Suprapubic skin (tissue), 3 donors: Measurements from ENCODE around the gene CFAP99.

Experiments
- CTCF ChIP-seq, 2 donors: fragments of 200-600 bp in 1 of 2; fragments of 450-650 bp in 1 of 2; sonication (generic) in 1 of 2; IDR thresholded peaks; one replicate each; pipeline ENCODE4 v1.5.1; 2016 to 2019; ENCODE audit warnings: antibody characterized with exemption in 2 of 2, mild to moderate bottlenecking in 1 of 2, moderate library complexity in 1 of 2
- EP300 ChIP-seq: sonication (generic); formaldehyde crosslinking; IDR thresholded peaks from one replicate; pipeline ENCODE4 v1.6.1; 2017; ENCODE audit warnings: antibody characterized with exemption

- no peak for TF ChIP-seq CTCF (IDR thresholded peaks at IDR 0.05)
- no peak for TF ChIP-seq EP300
Observed at GRCh38 chr4:2503809-2504208, 85.1 kb downstream of the CFAP99 start.
